ENCODE data around the gene WDR20.
A peak's percentile ranks its signal among the peaks of the same experiment; 100 is the strongest.

WDR20 gene

GRCh38 chr14:102215071-102215470 is 75.4 kb downstream of the WDR20 start:
- no peak for TF ChIP-seq CTCF (conservative IDR thresholded peaks at IDR 0.05)
- no peak for TF ChIP-seq ZFX (IDR thresholded peaks at IDR 0.05)
- peak overlapping the region; percentile 57 for H3K27ac ChIP-seq

GRCh38 chr14:102215576-102216250 is 76.0 kb downstream of the WDR20 start:
- H3K27ac ChIP-seq: peak overlapping the region; percentile 57
- TF ChIP-seq ZFX (IDR thresholded peaks at IDR 0.05): no peak

GRCh38 chr14:102217399-102217798 is 77.7 kb downstream of the WDR20 start:
- TF ChIP-seq CTCF (conservative IDR thresholded peaks at IDR 0.05) (no peak), ZFX (IDR thresholded peaks at IDR 0.05) (no peak)
- no peak overlapping the region for H3K27ac ChIP-seq

GRCh38 chr14:102217987-102218421 is 78.3 kb downstream of the WDR20 start:
- no peak overlapping the region for H3K27ac ChIP-seq
- TF ChIP-seq CTCF (conservative IDR thresholded peaks at IDR 0.05) (no peak), ZFX (IDR thresholded peaks at IDR 0.05) (no peak)

GRCh38 chr14:102218688-102219087 is 79.0 kb downstream of the WDR20 start:
- H3K27ac ChIP-seq: no peak overlapping the region
- no peak for TF ChIP-seq CTCF (conservative IDR thresholded peaks at IDR 0.05)
- no peak for TF ChIP-seq ZFX (IDR thresholded peaks at IDR 0.05)

- no peak overlapping the region for H3K27ac ChIP-seq
- TF ChIP-seq CTCF (conservative IDR thresholded peaks at IDR 0.05) (no peak), ZFX (IDR thresholded peaks at IDR 0.05) (no peak)
Measured at GRCh38 chr14:102219316-102219715, 79.6 kb downstream of the WDR20 start.

GRCh38 chr14:102220031-102220430 is 80.3 kb downstream of the WDR20 start:
- no peak for TF ChIP-seq CTCF (conservative IDR thresholded peaks at IDR 0.05)
- TF ChIP-seq ZFX (IDR thresholded peaks at IDR 0.05): no peak
- H3K27ac ChIP-seq: no peak overlapping the region

GRCh38 chr14:102221026-102221425 is 81.3 kb downstream of the WDR20 start:
- TF ChIP-seq ZFX (IDR thresholded peaks at IDR 0.05) (no peak), CTCF (conservative IDR thresholded peaks at IDR 0.05) (no peak)

More at GRCh38 chr14:102221026-102221425, 81.3 kb downstream of the WDR20 start:
- H3K27ac ChIP-seq: no peak overlapping the region

All from C4-2B (cell line).